HG03095 (cell line): ENCODE results near the gene MEIS1.
"Not testable (repeated sequence)": the region's sequence is repeated elsewhere in the genome, so short reads cannot be mapped to it uniquely, and the experiment has no call there.

Source experiments
- ATAC-seq: cut with Tn5 transposase; IDR thresholded peaks from one replicate; pipeline ENCODE4 v1.9.1; 2021; ENCODE audit warnings: moderate library complexity; ENCODE audit not compliant: unreplicated experiment

The MEIS1 gene

DNA sequence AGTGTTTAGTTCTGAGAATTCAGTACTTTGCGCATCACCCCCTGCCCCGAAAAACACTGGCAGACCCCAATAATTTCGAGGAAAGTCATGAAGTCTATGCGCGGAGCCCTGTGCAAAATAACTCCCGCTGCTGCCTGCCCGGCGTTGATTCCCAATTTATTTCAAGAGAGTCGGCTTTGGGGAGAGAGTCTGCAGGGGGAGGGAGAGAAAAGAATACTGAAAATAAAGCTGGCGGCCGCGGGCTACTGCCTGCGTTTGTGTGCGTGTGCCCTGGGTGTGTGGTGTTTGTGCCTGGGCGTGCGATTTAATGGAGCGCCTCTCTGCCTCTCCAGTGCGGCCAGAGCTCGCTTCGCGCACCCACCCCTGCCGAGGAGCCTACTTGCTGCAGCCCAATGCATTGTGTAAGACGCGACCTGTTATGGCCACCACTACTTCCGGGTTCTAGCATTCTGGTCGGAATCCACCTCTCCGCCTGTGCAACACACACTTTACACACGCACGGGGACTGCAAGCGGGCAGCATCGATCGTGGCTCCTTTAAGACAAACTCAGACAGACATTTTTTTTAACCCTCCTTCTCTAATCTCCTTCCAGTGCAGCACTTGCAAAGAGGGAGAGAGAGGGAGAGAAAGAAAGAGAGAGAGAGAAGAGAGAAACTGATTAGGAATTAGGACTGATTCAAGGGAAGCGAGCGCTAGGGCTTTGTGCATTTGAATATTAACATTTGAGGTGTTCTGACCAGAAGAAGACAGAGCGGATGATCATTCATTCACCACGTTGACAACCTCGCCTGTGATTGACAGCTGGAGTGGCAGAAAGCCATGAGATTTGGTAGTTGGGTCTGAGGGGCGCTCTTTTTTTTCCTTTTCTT is at the start of gene MEIS1:
Gene MEIS1, plus strand, starts transcription at position 447 of the 870 bp plus-strand sequence. CDS start 732 bp downstream, outside the sequence.
- ATAC-seq = peak; percentile 75

GRCh38 chr2:66387016-66387753 is 47.7 kb upstream of the MEIS1 start:
- ATAC-seq = no peak

DNA sequence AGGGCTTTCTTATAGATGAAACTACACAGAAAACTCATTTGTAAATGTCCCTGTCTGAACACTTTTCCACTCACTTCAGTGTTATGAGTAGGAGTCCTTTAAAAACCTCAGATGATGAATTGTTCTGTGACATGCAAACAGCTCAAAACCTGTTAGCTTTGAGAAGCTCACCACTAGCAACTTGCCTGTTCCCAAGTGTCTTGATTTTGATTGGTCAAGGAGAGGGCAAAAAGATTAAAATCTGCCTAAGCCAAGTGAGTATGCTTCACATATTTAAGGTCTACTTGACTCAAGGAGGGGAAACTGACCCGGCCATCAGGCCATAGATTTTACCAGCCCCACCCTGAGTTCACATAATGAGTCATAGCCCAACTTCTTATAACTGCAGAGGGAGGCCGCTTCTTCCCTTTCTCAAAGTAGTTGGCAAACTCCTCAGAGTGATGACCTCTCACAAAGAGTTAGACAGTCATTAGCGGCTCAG is 45.2 kb upstream of the MEIS1 start:
- ATAC-seq = no peak

- no peak for ATAC-seq
Observed at GRCh38 chr2:66390152-66390551, 44.8 kb upstream of the MEIS1 start.

- ATAC-seq = no peak
Observed at GRCh38 chr2:66390811-66391210, 44.1 kb upstream of the MEIS1 start.

GRCh38 chr2:66391240-66391639 is 43.7 kb upstream of the MEIS1 start:
- not testable (repeated sequence) for ATAC-seq

GRCh38 chr2:66405473-66405872 is 29.5 kb upstream of the MEIS1 start:
- no peak for ATAC-seq

- no peak for ATAC-seq
Observed at GRCh38 chr2:66408905-66409304, 26.0 kb upstream of the MEIS1 start.

DNA sequence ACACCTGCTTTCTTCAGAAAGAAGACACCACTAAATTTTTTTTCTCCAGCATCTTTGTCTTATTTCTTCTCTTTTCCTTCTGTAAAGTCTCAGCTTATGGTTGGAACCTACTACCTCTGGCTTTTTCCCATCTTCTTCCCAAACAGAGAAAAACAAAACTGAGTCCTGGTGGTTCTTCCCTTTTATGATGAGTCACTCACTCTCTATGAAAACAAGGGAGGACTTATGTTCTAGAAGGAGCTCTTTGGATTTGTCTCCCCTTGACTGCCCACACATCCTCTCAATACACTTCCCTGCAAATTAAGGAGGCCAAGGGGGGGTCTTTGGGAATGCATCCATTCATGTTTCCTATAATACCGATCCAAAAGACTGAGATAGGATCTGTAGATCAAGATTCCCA is 22.1 kb upstream of the MEIS1 start:
- no peak for ATAC-seq

- no peak for ATAC-seq
Observed at GRCh38 chr2:66414896-66415295, 20.0 kb upstream of the MEIS1 start.

GRCh38 chr2:66418381-66418780 is 16.5 kb upstream of the MEIS1 start:
- no peak for ATAC-seq

DNA sequence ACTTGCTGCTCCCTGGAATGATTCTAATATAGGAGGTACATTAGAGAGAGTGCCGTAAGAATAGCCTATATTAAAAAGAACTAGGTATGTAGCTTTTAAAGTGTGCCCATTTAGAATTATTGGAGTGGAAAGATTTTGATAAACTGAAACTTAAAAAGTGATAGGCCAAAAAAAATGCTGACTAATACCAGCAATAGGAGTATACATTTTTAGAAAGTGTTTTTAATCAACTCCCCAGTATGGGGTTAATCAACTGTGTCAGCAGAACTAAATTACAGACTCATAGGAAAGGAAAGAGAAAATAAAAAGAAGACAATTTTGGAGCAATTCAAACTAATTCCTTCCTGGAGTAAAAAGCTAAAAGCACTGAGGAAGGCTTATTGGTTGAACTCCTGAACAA is 13.3 kb upstream of the MEIS1 start:
- no peak for ATAC-seq

DNA sequence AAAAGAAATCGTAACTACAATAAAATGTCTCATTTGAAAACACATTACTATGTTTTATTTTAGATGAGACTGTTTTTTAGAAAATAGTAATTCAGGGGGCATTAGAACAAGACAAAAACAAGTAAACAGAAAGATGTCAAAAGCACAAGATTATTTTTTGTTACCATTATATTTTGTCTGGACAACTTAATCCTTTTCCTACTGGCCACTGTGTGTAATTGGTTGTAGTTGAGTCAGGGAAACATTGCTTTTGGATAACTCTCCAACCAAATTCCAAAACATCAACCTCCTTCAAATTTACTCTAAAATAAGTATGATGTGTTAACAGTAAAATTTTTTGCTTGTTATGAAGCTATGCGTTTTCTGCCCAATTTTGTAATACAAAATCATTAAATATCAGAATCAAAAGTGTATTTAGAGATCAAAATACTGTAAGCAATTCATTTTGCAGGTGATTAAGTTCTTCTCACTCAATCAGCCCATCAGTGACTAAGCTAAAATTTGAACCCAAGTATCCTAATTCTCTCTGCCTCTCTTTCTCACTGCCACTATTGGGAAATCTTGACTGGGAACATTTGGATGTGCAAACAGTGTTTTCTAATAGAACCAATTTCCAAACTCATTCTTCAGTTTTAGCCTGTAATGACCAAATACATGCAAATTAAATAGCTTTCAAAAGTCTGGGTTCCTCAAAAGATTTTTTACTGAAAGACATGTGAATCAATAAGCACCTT is 11.4 kb upstream of the MEIS1 start:
- no peak for ATAC-seq

DNA sequence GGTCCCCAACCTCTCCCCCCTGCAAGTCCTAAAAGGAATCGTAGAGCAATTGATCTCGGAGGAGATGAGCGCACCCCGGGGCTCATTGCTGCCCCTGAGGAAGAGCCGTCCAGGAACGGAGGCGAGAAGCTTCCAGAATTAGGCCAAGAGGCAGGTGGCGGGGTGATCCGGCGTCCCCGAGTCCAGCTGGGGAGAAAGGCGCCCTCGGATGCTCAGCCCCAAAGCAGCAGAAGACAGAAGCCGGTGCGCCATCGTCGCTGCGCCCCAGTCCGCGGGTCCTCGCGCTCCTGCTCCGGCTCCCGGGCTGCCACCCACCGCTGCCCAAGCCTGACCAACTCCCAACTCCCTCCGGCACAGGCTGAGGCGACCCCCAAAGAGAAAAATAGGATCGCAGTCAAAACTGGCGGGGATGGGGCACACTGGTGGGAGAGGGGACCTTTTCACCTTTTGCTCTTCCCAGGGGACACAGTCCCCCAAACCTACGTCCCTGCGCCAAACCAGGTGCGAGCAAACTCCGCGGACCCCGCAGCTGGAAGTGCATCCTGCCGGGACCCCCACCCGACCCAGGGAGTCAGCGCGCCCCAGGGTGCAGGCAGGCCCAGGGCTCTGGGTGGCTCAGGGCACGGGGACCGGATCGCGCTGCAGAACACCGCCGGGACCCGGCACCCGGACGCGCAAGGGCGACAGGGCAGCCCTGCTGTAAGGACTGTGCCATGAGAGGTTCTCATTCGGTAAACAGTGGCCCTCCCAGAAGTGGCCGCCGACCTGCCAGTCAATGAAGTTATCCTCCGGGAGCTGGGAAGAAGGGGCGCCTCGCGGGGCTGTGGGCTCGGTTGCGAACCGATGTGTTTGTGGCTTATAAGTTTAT is 8.4 kb upstream of the MEIS1 start:
- ATAC-seq = no peak

- ATAC-seq = no peak
Observed at GRCh38 chr2:66427300-66427699, 7.6 kb upstream of the MEIS1 start.

GRCh38 chr2:66428986-66429612 is 5.8 kb upstream of the MEIS1 start:
- ATAC-seq = no peak

GRCh38 chr2:66429693-66430504 is 5.0 kb upstream of the MEIS1 start:
- ATAC-seq = no peak

- no peak for ATAC-seq
Observed at GRCh38 chr2:66430505-66431273, 4.2 kb upstream of the MEIS1 start.
